ENCODE measurements around the gene VWCE.
"Not testable (repeated sequence)": the region's sequence is repeated elsewhere in the genome, so short reads cannot be mapped to it uniquely, and the experiment has no call there.

GRCh38 chr11:61222692-61223091 lies 72.4 kb downstream of the VWCE start:
- not testable (repeated sequence) for TF ChIP-seq CTCF (IDR thresholded peaks at IDR 0.05 in 2 of 3, conservative IDR thresholded peaks at IDR 0.05 in 1 of 3; ENCODE audit: borderline replicate concordance in 1 of 3, insufficient read depth in 1 of 3, low read depth in 2 of 3, low read length in 2 of 3); POLR2AphosphoS5 (IDR thresholded peaks at IDR 0.05; ENCODE audit: low read depth, low read length); EZH2 (IDR thresholded peaks at IDR 0.05); POLR2A (IDR thresholded peaks at IDR 0.05; ENCODE audit: borderline replicate concordance, extremely low read depth, insufficient read depth, insufficient read length); YY1 (IDR thresholded peaks at IDR 0.05; ENCODE audit: extremely low read depth, insufficient replicate concordance, low read depth, low read length); MAX (IDR thresholded peaks at IDR 0.05); ZFX (IDR thresholded peaks at IDR 0.05); ZNF274 (IDR thresholded peaks at IDR 0.05; ENCODE audit: low read depth, low read length); SIN3A (IDR thresholded peaks at IDR 0.05; ENCODE audit: low read depth)
